Endothelial cell of umbilical vein (primary cell): ENCODE measurements around the gene GFOD1. TPM values are rescaled to one million over a fixed set of nuclear protein-coding genes. Genes with fewer than 3 reads are reported as not detected.

Experiments
- BruUV-seq: library from RNA; stranded (reverse); fragments of 400-500 nt; replicated peaks from 2 replicates; lab custom pipeline; 2021; lab: Mats Ljungman, UMichigan
- CTCF ChIA-PET: fragments of 300-600, 350-600 bp; sonication (Branson Sonifier 250); formaldehyde crosslinking; loops from one replicate; lab custom pipeline; 2021; ENCODE audit warnings: antibody characterized with exemption, inconsistent platforms; lab: Charles Lee
- POLR2A ChIA-PET: fragments of 300-600, 350-600 bp; sonication (Branson Sonifier 250); formaldehyde crosslinking; loops from one replicate; lab custom pipeline; 2021; ENCODE audit warnings: antibody characterized with exemption, inconsistent platforms; lab: Charles Lee
- DNase-seq: peaks from one replicate; pipeline ENCODE4 v3.0.0-alpha.2; 2011; ENCODE audit warnings: low read depth, low spot score
- FAIRE-seq: peaks from 2 replicates; lab custom pipeline; 2011; peaks lifted over from hg19 to GRCh38; lab: Jason Lieb, UNC
- H2AFZ ChIP-seq: 2 replicates; pipeline ENCODE4 v1.6.0; 2012; ENCODE audit warnings: low read depth, low read length, control low read depth, inconsistent platforms
- H3K27ac ChIP-seq: 2 replicates; pipeline ENCODE4 v1.5.1; 2011; ENCODE audit warnings: low read depth, mild to moderate bottlenecking, control low read depth, low read length, moderate library complexity; ENCODE audit not compliant: insufficient read depth
- H3K27me3 ChIP-seq, 2 experiments: 2 replicates each; pipeline versions ENCODE4 v1.6.0 to v1.6.1; 2011; ENCODE audit warnings: low read length in 2 of 2, mixed read lengths in 1 of 2; ENCODE audit not compliant: control insufficient read depth in 2 of 2, insufficient read depth in 2 of 2
- H3K36me3 ChIP-seq, 2 experiments: 2 replicates in 1 of 2; 3 replicates in 1 of 2; pipeline ENCODE4 v1.5.1; 2011; ENCODE audit warnings: low read length in 2 of 2, mild to moderate bottlenecking in 1 of 2, moderate library complexity in 1 of 2; ENCODE audit not compliant: control insufficient read depth in 2 of 2, insufficient read depth in 2 of 2; ENCODE audit errors: extremely low read depth in 1 of 2
- H3K4me1 ChIP-seq: 3 replicates; pipeline ENCODE4 v1.5.1; 2011; ENCODE audit warnings: mild to moderate bottlenecking, low read length; ENCODE audit not compliant: control insufficient read depth, insufficient read depth; ENCODE audit errors: extremely low read depth
- H3K4me2 ChIP-seq: 2 replicates; pipeline ENCODE4 v1.6.1; 2011; ENCODE audit warnings: low read length, control low read depth, mixed read lengths; ENCODE audit not compliant: insufficient read depth
- H3K4me3 ChIP-seq, 3 experiments: fragments of 200-600 bp in 1 of 3; sonication (generic), shearing (Covaris generic) in 1 of 3; replicated peaks in 1 of 3; 2 replicates each; pipeline ENCODE4 v1.5.1; 2011 to 2016; ENCODE audit warnings: control low read depth in 3 of 3, low read length in 3 of 3, mild to moderate bottlenecking in 2 of 3, inconsistent platforms in 1 of 3, low read depth in 1 of 3, moderate library complexity in 1 of 3; ENCODE audit not compliant: insufficient read depth in 1 of 3
- H3K79me2 ChIP-seq: 2 replicates; pipeline ENCODE4 v1.6.0; 2012; ENCODE audit warnings: low read length, inconsistent platforms; ENCODE audit not compliant: control insufficient read depth, insufficient read depth
- H3K9ac ChIP-seq: replicated peaks from 2 replicates; pipeline ENCODE3; 2011; ENCODE audit warnings: low read length, control low read depth; ENCODE audit not compliant: insufficient read depth; ENCODE audit errors: extremely low read depth
- H3K9me1 ChIP-seq: replicated peaks from 3 replicates; pipeline ENCODE4 v1.6.0; 2011; ENCODE audit warnings: mild to moderate bottlenecking, low read length; ENCODE audit not compliant: control insufficient read depth, insufficient read depth; ENCODE audit errors: extremely low read depth
- H3K9me3 ChIP-seq: replicated peaks from 2 replicates; pipeline ENCODE4 v1.5.1; 2012; ENCODE audit warnings: low read length, inconsistent platforms; ENCODE audit not compliant: control insufficient read depth, insufficient read depth
- H4K20me1 ChIP-seq: replicated peaks from 2 replicates; pipeline ENCODE3; 2011; ENCODE audit warnings: mild to moderate bottlenecking, low read length; ENCODE audit not compliant: control insufficient read depth, insufficient read depth; ENCODE audit errors: extremely low read depth
- EZH2 ChIP-seq: IDR thresholded peaks from 2 replicates; pipeline ENCODE4 v1.6.1; 2012; ENCODE audit warnings: borderline replicate concordance, low read depth, mild to moderate bottlenecking, moderate library complexity, low read length, inconsistent platforms; ENCODE audit not compliant: severe bottlenecking
- FOS ChIP-seq: IDR thresholded peaks from 2 replicates; pipeline ENCODE4 v1.6.1; 2011; ENCODE audit warnings: mild to moderate bottlenecking, low read length, moderate library complexity, borderline replicate concordance; ENCODE audit not compliant: insufficient read depth
- GATA2 ChIP-seq: IDR thresholded peaks from 2 replicates; pipeline ENCODE4 v1.7.0; 2011; ENCODE audit warnings: low read depth, mild to moderate bottlenecking, moderate library complexity, mixed read lengths, low read length; ENCODE audit not compliant: insufficient read length, insufficient read depth
- JUN ChIP-seq: IDR thresholded peaks from 2 replicates; pipeline ENCODE4 v1.6.1; 2011; ENCODE audit warnings: borderline replicate concordance, low read depth; ENCODE audit not compliant: insufficient read length, insufficient read depth
- MAX ChIP-seq: IDR thresholded peaks from 2 replicates; pipeline ENCODE4 v1.6.1; 2011; ENCODE audit not compliant: insufficient read depth, insufficient read length
- MYC ChIP-seq: IDR thresholded peaks from one replicate; pipeline ENCODE4 v1.6.1; 2011; ENCODE audit warnings: mild to moderate bottlenecking, low read depth, low read length
- POLR2A ChIP-seq: IDR thresholded peaks from 2 replicates; pipeline ENCODE4 v1.6.1; 2012; ENCODE audit warnings: low read depth, mild to moderate bottlenecking, control low read depth, low read length
- POLR2AphosphoS5 ChIP-seq: IDR thresholded peaks from 2 replicates; pipeline ENCODE4 v1.6.1; 2012; ENCODE audit warnings: low read depth, mild to moderate bottlenecking, control low read depth, low read length, moderate library complexity; ENCODE audit not compliant: insufficient read depth
- dilution Hi-C: fragments of 300-500 bp; cut with MboI; formaldehyde crosslinking; loops from one replicate; pipeline ENCODE4 v1.15.0; 2019; ENCODE audit warnings: low sequenced_read_pairs; ENCODE audit not compliant: extremely low pct_ligation_motif_present
- intact Hi-C: fragments of 100-400 bp; cut with micrococcal nuclease; formaldehyde crosslinking; loops from one replicate; pipeline ENCODE4 v1.10.0; 2022
- polyA plus RNA-seq, 4 experiments: library from polyadenylated mRNA; depleted of rRNA in 3 of 4; stranded (reverse) in 3 of 4; unstranded in 1 of 4; fragments of >200 nt; gene quantifications; 2 replicates each; pipeline versions ENCODE4 v1.2.1 to v1.2.3, GENCODE V29; 2011 to 2012; ENCODE audit warnings: missing spikeins in 1 of 4
- total RNA-seq: library from RNA; stranded (reverse); gene quantifications from 2 replicates; pipeline ENCODE4 v1.2.3, GENCODE V29; 2021
- TF ChIP-seq, protein P1 (sequence below), 2 donors: IDR thresholded peaks; 1 replicate in 1 of 2; 2 replicates in 1 of 2; pipeline ENCODE4 v1.5.1; 2011; ENCODE audit warnings: low read length in 2 of 2, mild to moderate bottlenecking in 2 of 2, moderate library complexity in 2 of 2, control low read depth in 1 of 2, inconsistent platforms in 1 of 2, low read depth in 1 of 2; ENCODE audit not compliant: insufficient read depth in 1 of 2; ENCODE audit errors: extremely low read depth in 1 of 2

The GFOD1 gene
- total and polyA plus RNA-seq, 2 donors (not counting 3 experiments of a cell fraction or from before 2014, with no cell fraction given), result 12.1 to 24.1 TPM

DNA sequence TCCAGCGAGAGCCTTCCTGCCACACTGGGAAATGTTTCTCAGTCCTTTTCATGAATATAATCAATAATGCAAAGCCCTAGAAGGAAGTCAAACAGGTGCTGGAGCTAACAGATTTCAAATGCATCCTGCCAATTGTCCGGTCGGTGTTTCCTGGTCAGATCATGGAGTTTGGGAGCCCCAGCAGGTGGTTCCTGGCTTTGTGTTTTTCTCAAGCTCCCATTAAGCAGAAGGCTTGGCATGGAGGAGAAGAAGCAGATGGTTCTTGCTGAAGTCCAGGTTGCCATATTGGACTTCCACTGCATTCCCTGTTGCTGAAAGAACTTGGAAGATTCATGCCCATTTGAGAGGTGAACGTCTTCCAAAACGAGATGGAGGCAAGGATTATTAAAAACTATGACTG, 68.6 kb downstream of the GFOD1 start:
- peak; percentile 4 for FAIRE-seq
- no peaks in the 10 kb centered on the region for H4K20me1 ChIP-seq
- H3K9me3 ChIP-seq, result no peaks in the 10 kb centered on the region
- ChIA-PET CTCF (interaction anchor here (0.6 to 1.3 kb wide), 4 partner anchors 15 to 119 kb away, joined by 3 to 5 read pairs (median 3); no protein-coding TSS in a partner anchor), POLR2A (interaction anchor here (1.1 kb wide), 1 partner anchor 23 kb away, joined by 3 read pairs; no protein-coding TSS in a partner anchor)
- no peak overlapping the region for H2AFZ ChIP-seq
- DNase-seq, result peak; percentile 90
- no peaks in the 10 kb centered on the region for H3K79me2 ChIP-seq
- no peak overlapping the region for H3K4me3 ChIP-seq
- no peak for TF ChIP-seq FOS
- TF ChIP-seq MAX, result no peak
- no peak for TF ChIP-seq MYC
- TF ChIP-seq POLR2A, result no peak
- TF ChIP-seq JUN, result no peak
- no peak for TF ChIP-seq GATA2
- TF ChIP-seq, protein P1, sequence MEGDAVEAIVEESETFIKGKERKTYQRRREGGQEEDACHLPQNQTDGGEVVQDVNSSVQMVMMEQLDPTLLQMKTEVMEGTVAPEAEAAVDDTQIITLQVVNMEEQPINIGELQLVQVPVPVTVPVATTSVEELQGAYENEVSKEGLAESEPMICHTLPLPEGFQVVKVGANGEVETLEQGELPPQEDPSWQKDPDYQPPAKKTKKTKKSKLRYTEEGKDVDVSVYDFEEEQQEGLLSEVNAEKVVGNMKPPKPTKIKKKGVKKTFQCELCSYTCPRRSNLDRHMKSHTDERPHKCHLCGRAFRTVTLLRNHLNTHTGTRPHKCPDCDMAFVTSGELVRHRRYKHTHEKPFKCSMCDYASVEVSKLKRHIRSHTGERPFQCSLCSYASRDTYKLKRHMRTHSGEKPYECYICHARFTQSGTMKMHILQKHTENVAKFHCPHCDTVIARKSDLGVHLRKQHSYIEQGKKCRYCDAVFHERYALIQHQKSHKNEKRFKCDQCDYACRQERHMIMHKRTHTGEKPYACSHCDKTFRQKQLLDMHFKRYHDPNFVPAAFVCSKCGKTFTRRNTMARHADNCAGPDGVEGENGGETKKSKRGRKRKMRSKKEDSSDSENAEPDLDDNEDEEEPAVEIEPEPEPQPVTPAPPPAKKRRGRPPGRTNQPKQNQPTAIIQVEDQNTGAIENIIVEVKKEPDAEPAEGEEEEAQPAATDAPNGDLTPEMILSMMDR (IDR thresholded peaks at IDR 0.05; ENCODE audit: extremely low read depth in 1 of 2, insufficient read depth in 1 of 2, low read depth in 1 of 2, low read length in 2 of 2), result no peak
- no peak for TF ChIP-seq EZH2
- no peak for TF ChIP-seq POLR2AphosphoS5
- no peak overlapping the region for H3K4me2 ChIP-seq
- H3K27ac ChIP-seq, result no peak overlapping the region
- dilution Hi-C loops, result no loop called here
- no peaks in the 10 kb centered on the region for H3K9me1 ChIP-seq
- intact Hi-C loops, result loop anchor here (1.0 kb wide), 1 partner anchor 24 kb away; no protein-coding TSS in a partner anchor
- BruUV-seq, result no TSS peak
- peaks cover 44% of the 10 kb centered on the region for H3K4me1 ChIP-seq
- H3K36me3 ChIP-seq, result no peaks in the 10 kb centered on the region
- H3K27me3 ChIP-seq, result no peaks in the 10 kb centered on the region
- no peak overlapping the region for H3K9ac ChIP-seq
